Stimulated activated CD4-positive, alpha-beta T cell treated with anti-CD3 and anti-CD28 coated beads, Interleukin-12 subunit alpha, Interleukin-12 subunit beta, amount 100 ng/mL, for 24 hours (primary cell): ENCODE data around the gene CBL.

Experiments
- DNase-seq, 2 experiments: peaks; one replicate each; pipeline ENCODE4 v3.0.0-alpha.2; 2020; ENCODE audit warnings: low read depth in 2 of 2

The CBL gene

DNA sequence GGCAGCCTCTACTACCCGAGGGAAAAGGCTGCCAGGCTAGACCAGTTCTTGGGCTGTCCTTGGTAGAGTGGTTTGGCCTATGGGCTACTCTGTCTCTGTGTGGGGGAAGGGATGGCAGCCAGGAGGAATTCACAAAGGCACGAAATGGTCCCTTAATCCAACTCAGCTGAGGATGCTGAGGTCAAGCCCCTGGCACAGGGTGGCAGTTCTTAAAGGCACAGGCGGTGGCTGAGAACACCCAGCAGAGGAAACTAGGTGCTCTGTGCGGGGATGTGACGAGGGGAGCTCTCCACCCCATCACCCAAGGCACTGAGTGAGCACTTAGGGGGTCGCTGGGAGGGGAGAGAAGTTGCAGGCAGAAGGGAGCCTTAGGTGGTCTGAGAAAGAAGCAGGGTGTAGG lies 140.5 kb downstream of the CBL start, which contains the start of gene MFRP:
Gene MFRP, minus strand, starts transcription at position 101 of the 400 bp plus-strand sequence. CDS start 192 bp downstream, outside the sequence.
- no peak for DNase-seq

DNA sequence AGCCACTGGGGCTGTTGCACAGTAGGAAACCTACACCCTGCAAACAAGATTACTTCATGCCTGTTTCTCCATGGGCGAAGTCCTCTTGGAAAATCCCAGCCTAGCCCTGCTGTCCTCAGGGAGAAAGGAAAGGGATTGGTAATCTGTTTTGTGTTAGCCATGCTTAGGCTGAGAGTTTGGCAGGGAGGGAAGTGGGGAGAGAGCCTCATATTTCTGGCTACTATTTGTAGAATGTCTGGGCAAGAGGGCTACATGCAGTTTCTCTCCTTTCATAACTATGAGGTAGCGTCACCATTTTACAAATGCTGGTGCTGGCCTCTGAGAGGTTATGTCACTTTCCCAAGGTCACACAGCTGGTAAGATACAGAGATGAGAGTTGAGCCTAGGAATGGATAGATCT lies 141.1 kb downstream of the CBL start:
- DNase-seq, result no peak

DNA sequence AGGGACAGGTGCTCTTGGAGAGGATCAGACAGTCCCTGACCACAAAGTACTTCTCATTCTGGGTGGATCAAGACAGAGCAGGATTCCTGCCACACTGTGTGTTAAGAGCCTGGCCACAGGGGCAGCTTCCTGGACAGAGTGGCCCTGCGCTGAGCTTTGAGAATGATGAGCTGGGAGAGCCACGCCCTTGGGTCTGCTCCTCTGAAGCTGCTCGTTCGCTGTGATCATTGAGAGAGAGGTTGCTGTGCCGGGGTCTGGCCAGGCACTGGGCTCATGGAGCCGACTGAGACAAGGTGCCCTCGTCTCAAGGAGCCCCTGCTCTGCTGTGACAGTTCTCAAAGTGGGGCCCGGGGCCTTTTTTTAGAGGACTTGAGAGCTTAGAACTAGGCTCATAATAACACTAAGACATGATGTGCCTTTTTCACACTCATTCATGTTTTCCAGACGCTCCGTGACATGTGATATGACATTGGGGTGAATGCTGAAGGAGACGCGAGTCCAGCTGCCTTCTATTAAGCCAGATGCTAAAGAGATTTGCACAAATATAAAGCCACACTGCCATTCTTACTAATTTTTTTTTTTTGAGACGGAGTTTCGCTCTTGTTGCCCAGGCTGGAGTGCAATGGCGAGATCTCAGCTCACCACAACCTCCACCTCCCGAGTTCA lies 141.9 kb downstream of the CBL start:
- no peak for DNase-seq

DNA sequence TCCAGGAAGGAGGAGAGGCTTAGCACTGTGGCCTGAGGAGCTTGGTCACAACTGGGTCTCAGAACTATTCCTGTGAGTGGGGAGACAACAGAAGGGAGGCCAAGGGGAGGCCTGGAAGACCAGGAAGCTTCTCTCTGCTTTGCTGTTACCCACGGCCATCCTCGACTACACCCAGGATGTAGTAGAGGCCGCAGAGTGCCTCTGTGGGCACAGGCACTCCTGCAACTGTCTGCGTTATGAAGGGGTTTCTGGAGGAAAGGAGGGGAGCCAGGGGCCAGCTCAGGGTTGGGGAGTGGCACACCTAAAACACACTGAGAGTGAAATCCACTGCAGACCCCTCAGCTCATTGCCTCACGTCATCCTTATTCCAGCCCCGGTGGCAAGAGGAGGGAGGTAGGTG lies 144.2 kb downstream of the CBL start:
- DNase-seq, result no peak

DNA sequence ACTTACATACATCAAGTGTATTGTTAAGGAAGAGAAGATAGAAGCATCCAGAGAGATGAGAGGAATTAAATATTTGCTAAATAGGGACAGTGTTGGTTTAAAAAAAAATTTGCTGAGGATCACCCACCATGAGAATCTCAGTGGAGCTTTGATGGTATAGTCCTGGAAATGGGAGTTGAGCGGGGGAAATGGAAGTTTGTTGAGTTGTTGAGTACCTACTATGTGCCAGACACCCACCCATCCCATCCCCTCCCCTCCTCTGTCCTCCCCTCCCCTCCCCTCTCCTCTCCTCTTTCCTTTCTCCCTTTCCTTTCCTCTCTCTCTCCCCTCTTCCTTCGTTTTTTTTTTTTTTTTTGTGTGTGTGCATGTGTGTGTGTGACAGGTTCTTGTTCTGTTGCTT lies 145.1 kb downstream of the CBL start:
- DNase-seq, result no peak

DNA sequence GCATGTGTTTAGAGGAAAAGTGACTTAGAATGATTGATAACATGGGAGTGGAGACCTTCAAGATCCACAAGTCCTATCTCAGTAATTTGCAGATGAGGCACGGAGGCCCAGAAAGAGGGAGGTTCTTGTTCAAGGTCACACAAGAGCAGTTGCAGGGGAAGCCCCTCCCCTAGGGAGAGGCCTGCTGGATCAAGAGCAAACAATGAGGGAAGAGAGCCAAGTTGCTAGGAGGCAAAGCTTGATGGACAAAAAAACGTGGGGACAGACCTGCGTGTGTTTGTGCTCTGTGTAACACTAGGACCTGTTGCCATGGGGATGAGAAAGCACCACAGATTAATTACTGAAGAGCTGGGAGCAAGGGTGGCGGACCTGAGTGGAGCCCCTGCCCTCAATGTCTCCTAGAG lies 146.7 kb downstream of the CBL start:
- DNase-seq, result no peak

DNA sequence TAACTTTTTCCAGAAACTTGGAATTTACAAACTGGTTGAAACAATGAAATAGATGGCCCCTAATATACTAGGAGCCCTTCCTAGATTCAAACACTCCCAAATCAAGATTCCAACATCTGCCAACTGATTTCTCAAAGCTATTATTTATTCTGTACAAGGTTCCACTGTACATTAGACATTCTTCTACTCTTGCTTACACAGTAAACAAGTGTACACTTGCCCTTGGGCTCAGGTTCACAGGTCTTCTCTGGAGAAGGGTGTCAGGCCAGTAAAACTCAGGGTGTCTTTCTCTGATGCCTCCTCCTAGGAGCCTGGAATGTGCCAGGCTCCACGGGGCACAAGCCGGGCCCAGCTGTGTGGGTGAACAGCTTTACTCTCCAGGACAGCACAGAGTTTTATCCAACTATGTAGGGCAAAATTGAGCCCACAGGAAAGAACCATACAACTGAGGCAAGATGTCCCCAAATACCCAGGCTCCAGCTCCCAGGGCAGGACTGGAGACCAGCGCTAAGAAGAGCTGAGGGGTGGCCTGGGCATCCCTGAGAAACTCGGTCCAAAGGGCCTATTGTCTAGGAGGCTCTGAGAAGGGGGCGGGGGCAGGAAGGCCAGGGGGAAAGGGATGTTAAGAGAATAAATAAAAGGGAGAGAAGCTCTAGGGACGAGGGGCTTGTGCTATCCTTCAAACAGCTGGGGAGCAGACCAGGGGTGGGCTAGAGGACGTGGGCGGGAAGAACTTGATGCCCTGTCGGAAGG lies 149.1 kb downstream of the CBL start:
- no peak for DNase-seq

DNA sequence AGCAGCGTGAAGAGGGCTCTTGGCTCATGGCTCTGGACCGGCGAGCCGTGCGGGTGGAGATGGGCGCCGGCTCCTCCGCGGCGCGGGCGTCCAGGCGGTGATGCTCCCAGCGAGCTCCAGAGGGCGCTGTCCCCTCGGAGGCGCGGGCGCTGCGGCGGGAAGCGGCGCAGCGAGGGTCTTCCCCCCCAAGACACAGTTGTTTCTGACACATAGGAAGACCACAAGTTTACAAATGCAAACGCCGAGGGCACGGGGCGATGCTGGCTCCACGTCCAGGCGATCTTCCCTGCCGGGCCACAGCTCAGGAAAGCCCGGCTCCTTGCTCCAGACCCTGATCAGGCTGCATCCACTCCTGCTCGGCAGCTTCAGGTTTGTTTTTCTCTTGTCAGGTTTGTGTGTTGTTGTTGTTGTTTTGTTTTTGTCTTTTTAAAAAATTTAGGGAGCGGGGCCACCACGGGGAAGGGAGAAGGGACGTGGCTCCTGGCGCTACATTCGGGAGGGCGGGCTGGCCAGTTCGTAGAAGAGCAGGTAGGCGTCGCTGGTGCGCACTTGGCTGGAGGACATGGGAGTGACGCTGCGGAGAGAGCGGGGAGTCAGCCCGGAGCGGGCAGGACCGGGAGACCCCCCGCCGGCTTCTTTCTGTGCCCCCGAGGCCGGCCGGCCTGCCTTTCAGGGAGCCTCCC lies 150.4 kb downstream of the CBL start:
- DNase-seq, result peak; percentile 43 to 73

DNA sequence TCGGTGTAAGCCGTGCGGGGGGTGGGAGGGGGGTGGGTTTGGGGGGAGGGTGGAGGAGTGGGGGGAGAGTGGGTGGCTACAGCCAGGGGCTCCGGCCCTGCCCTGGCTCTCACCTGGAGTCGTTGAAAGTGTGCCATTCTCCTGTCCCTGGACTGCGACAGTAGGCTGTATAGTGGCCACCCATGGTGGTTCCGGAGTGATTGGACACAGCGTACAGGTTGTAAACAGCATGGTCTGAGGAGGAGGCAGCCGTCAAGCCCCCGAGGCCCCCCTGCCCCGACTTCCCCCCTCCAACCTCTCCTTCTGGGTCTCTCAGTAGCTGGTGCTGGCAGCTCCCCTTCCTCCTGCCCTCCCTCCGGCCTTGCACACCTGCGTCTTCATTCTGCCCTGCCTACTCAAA lies 150.9 kb downstream of the CBL start:
- no peak for DNase-seq
